Skeletal muscle cell (primary cell): Measurements from ENCODE around the gene COX20.

ENCODE experiments used
- DNase-seq: peaks from one replicate; pipeline ENCODE4 v3.0.0-alpha.2; 2010; ENCODE audit warnings: low read depth
- H3K4me3 ChIP-seq: 2 replicates; pipeline ENCODE4 v1.5.1; 2011; ENCODE audit warnings: low read depth, mild to moderate bottlenecking, control low read depth, low read length, moderate library complexity

Gene COX20

GRCh38 chr1:244849189-244849866, 13.9 kb downstream of the COX20 start:
- no peak for DNase-seq
- H3K4me3 ChIP-seq, result no peak overlapping the region

- H3K4me3 ChIP-seq, result no peak overlapping the region
- DNase-seq, result no peak
These were observed 14.8 kb downstream of the COX20 start for GRCh38 chr1:244850099-244850852.

GRCh38 chr1:244850896-244851295, 15.4 kb downstream of the COX20 start:
- H3K4me3 ChIP-seq, result no peak overlapping the region
- no peak for DNase-seq

GRCh38 chr1:244851546-244852231, 16.2 kb downstream of the COX20 start:
- DNase-seq, result no peak
- H3K4me3 ChIP-seq, result no peak overlapping the region

- no peak for DNase-seq
- H3K4me3 ChIP-seq, result no peak overlapping the region
These were observed 17.2 kb downstream of the COX20 start for GRCh38 chr1:244852694-244853093.

GRCh38 chr1:244854166-244854565, 18.7 kb downstream of the COX20 start:
- H3K4me3 ChIP-seq, result no peak overlapping the region
- DNase-seq, result no peak

- H3K4me3 ChIP-seq, result no peak overlapping the region
- DNase-seq, result no peak
These were observed 19.6 kb downstream of the COX20 start for GRCh38 chr1:244854865-244855578.

GRCh38 chr1:244857761-244858160, 22.3 kb downstream of the COX20 start:
- no peak overlapping the region for H3K4me3 ChIP-seq
- DNase-seq, result no peak

GRCh38 chr1:244858357-244858756, 22.9 kb downstream of the COX20 start:
- DNase-seq, result no peak
- no peak overlapping the region for H3K4me3 ChIP-seq

GRCh38 chr1:244860078-244860477, 24.6 kb downstream of the COX20 start:
- no peak overlapping the region for H3K4me3 ChIP-seq
- DNase-seq, result no peak

GRCh38 chr1:244860914-244861610, 25.6 kb downstream of the COX20 start:
- H3K4me3 ChIP-seq, result peak overlapping the region; percentile 98
- DNase-seq, result no peak

GRCh38 chr1:244861683-244862082, 26.2 kb downstream of the COX20 start:
- H3K4me3 ChIP-seq, result peak overlapping the region; percentile 98
- DNase-seq, result no peak

- no peak for DNase-seq
- peak overlapping the region; percentile 98 for H3K4me3 ChIP-seq
These were observed 26.9 kb downstream of the COX20 start for GRCh38 chr1:244862354-244862698.

GRCh38 chr1:244862699-244863490, 27.4 kb downstream of the COX20 start:
- DNase-seq, result peak; percentile 83
- H3K4me3 ChIP-seq, result peak overlapping the region; percentile 98

- peak overlapping the region; percentile 98 for H3K4me3 ChIP-seq
- DNase-seq, result no peak
These were observed 28.2 kb downstream of the COX20 start for GRCh38 chr1:244863491-244864252.

- DNase-seq, result peak; percentile 91
- H3K4me3 ChIP-seq, result peak within 1 kb of the TSS; percentile 98
These were observed 29.0 kb downstream of the COX20 start, which contains the start of gene HNRNPU for GRCh38 chr1:244864253-244865027. HNRNPU (minus strand) TSS chr1:244864543; CDS start chr1:244864307, 236 bp downstream.

- DNase-seq, result no peak
- H3K4me3 ChIP-seq, result peak overlapping the region; percentile 98
These were observed 29.5 kb downstream of the COX20 start for GRCh38 chr1:244865028-244865371.
